ENCODE measurements around the gene RREB1.

The RREB1 gene

DNA sequence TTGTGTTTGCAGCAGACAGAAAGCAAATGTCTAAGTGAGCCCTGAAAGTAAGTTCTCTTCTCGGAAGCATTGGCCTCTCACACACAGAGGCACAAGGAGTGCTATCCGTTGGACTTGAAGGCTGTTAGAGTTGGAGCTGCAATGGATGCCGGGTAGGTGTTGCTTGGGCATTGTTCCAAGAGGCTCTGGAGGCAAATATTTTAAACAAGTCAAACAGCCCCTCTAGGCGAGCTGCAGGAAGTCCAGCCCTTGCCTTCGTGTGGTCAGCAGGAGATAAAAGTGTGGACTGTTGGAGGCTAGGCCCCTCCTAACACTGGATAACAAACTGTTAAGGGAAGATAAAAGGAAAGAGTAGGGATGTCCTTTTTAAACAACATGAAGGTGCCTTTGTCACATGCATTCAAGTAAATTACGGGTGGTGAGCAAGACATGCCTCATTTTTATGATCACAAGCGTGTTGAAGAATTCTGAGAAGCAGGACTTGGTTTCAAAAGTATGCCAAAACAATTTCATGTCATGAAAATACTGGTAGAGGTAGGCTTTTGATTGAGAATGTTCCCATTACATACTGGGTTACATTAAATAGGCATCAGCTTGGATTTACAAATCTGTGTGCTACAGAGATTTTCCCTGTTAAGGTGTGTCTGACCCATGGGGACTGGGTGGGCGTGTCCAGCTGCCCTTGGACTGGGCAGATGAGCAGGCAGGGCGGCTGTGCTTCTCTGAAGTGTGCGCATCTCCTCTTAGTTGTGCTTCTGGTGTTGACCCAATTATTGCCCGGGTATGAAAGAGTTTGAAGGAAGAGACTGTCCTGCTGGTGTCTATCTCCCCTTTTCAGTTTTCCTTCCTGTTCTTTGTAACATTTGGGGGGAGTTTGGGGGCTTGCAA lies 57.5 kb downstream of the RREB1 start:
- DNase-seq (ENCODE audit: low spot score): no peak

DNA sequence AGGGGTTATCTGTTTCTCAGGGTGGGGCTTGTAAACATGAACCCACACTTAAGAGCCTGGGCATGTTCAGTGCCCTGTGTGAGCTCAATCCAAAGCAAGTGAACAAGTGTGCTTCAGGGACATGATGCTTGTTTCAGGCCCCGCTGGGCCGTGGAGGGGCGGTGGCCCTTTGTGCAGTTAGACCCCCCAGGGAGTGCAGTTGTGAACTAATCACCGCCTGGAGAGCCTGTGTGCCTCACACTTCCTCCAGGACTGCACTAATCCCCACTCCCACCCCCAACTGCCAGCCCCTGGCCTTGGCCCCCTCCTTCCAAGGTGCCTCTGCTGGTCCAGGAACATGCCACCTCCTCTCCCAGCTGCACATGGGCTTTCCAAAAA lies 58.1 kb downstream of the RREB1 start:
- no peak for DNase-seq (ENCODE audit: low spot score)

DNA sequence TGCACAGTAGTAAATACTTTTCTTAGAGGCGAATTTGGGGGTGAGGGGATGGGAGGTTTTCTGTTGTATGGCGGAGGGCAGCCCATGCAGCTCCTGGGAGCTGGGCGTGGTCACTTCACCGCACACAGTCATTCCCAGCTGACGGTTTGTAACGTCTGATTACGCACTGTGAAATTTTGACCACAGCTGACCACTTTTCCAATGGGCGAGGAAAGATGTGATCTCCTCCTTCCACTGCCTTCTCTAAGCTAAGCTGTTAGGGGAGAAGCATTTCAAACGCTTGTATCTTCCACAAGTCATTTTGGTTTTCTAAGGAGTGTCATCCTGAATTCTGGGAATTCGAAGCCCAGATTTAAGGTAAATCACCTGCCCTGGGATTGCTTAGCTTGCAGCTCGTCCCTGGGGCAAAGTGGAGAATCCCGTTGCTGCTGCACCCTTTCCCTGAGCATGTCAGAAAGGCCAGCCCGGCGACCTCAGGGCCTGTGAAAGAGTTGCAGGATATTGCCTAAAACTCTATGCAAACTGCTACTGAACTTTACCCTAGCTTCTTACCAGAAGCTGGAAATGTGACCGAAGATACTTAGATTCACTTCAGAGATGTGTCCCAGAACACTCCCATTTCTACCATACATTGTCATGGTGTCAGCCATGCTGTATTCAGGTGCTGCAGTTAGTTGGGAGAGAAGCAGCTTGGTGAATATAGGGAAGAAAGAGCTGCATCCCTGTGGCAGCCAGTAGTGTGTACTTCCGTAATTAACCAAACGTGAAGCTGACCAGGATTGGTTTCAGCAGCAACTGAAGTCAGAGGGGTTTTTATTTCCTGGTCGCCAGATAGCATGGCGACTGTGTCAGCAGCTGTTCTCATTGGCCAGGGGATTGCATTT lies 58.9 kb downstream of the RREB1 start:
- no peak for DNase-seq (ENCODE audit: low spot score)

DNA sequence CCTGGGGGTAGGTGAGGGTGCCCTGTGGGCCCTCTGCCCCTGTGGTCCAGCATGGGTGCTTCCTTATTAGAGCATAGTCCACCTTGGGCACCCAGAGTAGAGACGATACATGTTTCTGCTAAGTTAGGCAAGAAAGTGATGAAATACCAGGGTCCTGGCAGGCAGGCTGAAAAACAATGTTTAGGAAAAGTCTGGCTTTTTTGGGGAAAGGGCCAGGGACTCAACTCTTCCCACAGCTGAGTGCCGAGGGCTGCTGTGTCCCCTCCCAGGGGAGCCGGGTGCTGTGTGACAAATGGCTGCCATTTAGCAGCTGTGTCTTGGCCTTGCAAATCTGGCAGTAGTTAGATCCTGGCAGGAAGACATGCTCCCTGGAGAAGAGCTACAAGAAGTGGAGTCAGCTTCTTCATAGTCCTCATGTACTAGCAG lies 61.5 kb downstream of the RREB1 start:
- DNase-seq (ENCODE audit: low spot score): peak; percentile 56

DNA sequence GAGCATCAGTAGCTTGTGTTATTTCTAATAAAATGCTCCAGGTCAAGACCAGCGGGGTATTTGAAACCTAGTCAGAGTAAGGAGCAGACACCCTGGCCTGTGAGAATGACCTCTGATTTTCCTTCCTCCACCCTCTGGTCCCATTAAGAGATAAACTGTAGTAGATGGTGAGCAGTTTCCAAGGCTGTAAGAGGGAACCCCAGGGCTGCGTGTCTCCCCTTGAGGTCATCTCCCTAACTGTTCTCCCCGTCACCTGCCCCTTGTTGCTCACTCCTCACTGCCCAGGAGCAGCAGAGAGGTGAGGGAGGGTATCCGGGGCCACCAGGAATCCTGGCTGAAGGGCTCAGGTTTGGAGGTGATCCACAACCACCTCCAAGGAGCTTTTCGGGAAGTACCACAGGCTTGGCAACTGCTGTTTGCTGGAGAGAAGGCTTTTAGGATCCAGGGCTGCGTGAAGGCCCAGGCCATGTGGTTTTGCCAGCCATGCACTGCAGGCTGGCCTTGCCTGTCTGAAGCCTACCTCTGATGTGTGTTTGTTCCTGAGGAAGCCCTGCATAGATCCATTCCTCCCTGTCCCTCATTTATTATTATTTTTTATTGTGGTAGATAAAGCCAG lies 62.5 kb downstream of the RREB1 start:
- DNase-seq (ENCODE audit: low spot score): no peak

DNA sequence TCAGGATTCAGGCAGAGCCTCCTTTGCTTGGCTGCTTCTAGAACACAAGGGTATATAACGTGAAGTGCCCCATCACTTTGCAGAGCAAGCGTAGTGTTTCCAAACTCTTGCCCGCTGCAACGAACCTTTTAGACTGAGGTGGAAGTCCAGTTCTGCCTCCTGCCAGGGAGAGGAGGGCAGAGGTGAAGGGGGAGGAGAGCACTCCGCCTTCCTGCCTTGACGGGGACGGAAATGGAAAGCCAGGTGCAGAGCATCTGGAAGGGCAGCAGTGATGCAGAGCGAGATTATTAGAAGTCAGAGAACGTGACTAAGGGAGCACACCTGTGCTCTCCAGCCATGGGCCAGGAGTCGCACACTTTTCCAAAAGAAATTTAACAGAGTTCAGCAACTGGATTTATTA lies 63.4 kb downstream of the RREB1 start:
- DNase-seq (ENCODE audit: low spot score): no peak

DNA sequence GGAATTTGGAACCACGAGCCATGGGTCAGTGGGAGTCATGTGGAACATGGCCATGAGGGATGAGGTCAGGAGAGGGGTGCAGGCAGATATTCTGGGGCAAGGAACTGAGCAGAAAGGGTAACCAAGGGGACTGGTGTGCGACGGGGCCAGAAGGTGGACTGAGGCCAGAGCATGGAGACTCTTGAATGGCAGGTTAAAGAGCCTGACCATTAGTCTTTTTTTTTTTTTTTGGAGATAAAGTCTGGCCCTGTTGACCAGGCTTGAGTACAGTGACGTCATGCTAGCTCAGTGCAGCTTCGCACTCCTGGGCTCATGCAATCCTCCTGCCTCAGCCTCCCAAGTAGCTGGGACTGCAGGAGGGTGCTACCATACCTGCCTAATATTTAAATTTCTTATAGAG lies 64.0 kb downstream of the RREB1 start:
- no peak for DNase-seq (ENCODE audit: low spot score)

DNA sequence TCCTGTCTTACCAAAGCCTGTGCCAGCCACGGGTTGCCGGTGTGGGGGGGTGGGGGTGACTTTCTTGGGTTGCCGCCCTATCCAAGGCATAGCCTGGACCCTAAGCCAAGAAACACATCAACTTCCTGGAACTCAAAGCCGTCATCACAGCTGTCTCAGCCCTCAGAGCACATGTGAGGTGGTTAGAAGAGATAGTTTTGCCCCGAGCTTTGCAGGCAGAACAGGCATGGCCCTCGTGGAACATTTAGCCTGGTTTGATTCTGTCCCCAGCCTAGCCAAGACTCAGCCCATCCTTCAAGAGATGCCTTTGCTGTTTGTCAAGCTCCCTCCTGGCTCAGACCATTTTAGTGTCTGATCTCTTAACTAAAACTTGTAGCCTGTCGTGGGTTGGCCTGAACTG lies 64.9 kb downstream of the RREB1 start:
- peak; percentile 69 for DNase-seq (ENCODE audit: low spot score)

DNA sequence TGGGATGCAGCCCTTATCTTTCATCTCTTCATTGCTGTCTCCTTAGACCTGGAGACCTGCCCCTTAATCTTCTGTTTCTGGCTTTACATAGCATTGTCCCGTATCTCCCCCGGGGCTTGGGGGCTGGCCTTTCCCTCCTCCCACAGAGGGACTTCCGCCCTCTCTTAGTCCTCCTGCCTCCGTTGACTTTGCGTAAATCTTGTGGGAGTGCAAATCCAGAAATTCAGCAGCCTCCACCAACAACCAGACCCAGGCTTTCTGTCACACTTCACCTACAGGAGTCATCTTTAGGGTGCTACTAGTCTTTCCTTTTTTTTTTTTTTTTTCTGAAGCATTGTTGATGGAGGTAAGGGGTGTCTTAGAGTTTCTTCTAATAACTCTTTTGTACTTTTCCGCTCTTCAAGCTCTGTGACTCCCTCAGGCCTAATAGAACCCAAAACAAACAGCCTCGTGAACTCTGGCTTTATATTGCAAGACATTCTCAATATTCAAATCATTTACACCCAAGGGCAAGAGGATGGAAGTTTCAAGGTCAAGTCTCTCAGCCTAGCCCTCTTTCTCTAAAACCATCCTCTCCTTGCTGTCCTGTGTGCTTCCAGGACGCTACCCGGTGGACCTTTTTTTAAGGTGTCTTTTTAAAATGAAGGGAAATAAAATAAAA lies 66.2 kb downstream of the RREB1 start:
- DNase-seq (ENCODE audit: low spot score): no peak

DNA sequence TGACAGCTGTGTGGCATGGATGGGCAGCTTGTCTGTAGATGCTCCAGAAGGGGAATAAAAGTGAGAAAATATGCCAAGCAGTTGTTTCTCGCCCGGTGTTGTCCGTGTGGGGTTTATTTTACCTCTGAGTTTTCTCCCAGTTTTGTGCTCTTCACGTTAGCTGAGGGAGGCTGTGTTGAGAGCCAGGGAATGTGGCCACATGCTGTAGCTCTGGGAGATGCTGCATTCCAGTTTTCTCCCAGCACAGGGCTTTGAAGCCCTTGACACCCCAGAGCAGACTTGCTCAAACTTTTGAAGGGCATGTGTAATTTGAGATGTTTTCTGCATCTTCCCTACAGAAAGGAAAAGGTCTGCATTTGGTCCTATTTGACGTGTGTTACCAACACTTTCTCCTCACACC lies 67.7 kb downstream of the RREB1 start:
- peak; percentile 55 for DNase-seq (ENCODE audit: low spot score)

DNA sequence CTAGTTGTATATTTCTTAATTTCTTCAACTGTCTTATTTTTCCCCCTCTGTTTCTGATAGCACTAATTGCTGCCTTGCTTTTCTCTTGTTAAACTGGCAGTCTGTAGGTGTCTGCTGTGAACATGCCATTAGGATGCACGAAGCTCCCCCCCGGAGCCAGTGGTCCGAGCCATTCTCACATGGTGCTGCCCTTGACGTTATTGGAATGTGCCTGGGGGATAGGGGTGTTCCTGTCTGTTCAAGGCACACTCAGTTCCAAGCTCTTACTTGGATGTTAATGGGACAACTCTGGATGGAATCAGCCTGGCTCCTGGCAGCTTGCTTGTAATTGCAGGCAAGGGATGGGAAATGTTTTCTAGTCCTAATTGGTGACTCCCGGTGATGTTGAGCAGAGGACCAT lies 68.4 kb downstream of the RREB1 start:
- peak; percentile 35 for DNase-seq (ENCODE audit: low spot score)

DNA sequence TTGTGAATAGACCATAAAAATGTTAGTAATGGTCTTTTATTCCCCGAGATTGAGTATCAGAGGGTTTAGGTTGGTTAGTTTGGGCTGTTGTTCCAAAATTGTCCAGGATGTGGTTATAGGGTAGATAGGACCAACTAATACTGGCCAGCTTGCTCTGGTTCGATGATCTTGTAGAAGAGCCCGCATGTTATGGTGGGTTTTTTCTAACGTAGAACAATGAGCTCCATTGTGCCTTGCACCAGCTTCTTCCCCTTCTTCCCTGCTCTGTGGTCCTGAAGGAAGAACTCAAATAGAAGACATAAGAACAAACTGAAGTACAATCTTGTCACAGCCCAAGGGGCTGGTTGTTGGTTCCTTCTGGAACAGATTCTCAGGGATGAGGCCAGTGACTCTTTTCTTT lies 70.5 kb downstream of the RREB1 start:
- no peak for DNase-seq (ENCODE audit: low spot score)

DNA sequence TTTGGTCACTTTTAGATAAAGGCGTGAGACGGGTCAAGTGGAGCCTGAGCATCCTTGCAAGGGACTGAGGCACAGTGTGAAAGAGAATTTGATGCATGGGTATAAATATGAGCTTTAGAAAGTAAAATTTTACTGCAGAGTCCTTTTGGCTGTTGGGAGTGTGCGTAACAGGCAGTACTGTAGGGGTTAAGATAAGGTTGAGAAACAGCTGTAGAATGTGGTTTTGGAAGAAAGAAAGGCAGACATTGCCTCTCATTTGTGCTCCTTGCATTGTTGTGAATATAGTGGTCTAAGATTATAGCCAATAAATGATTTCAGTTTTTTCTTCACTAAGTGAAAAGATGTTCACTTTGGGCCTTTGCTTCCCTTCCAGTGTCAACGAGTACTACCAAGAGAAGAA lies 73.0 kb downstream of the RREB1 start:
- DNase-seq (ENCODE audit: low spot score): no peak

DNA sequence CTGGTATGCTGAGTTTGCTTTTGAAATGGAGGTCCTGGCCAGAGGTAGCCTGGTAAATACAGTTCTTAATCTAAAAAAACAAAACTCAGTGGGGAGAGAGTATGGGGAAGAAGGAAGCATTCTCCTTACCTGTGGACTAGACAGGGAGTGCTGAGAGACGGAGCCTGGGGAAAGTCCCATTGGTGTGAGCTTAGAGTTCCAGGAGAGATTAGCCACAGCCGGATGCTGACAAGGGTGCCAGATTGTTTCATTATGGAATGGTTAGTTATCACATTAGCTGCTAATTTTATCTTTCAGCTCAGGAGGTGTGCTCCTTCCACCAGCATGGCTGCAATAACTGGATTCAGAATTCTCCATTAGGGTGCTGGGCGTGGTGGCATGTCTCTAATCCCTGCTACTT lies 75.9 kb downstream of the RREB1 start:
- no peak for DNase-seq (ENCODE audit: low spot score)

DNA sequence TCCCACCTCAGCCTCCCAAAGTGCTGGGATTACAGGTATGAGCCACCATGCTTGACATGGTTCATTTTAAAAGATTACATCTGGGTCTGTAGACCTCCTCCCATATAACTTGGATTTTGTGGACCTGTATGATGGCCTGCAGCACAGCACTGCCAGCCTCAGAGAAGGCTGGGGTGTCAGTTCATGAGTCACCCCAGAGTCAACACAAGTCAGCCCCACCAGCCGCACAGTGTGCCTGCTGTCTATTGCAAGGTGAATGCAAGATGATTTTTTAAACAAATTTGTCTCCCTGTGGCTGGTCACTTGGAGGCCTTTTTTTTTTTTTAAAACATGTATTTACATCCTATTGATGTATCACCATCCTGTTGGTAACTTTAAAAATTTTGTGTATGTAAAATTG lies 76.7 kb downstream of the RREB1 start:
- no peak for DNase-seq (ENCODE audit: low spot score)

DNA sequence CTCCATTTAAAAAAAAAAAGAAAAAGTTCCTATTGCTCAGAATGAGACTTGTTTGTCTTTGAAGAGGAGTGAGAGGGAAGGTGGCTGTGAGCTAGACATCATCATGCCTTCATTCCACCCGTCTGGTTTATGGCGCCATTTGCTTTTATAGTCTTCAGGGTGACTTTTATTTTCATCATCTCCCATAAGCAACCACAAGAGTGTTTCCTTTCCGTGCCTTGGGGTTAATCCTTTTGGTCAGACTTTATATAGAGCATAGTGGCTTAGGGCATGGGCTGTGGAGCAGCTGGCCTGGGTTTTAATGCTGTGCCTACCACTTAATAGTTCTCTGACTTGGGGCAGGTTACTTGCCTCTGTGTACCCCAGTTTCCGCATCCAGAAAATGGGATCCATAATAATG lies 77.8 kb downstream of the RREB1 start:
- no peak for DNase-seq (ENCODE audit: low spot score)

DNA sequence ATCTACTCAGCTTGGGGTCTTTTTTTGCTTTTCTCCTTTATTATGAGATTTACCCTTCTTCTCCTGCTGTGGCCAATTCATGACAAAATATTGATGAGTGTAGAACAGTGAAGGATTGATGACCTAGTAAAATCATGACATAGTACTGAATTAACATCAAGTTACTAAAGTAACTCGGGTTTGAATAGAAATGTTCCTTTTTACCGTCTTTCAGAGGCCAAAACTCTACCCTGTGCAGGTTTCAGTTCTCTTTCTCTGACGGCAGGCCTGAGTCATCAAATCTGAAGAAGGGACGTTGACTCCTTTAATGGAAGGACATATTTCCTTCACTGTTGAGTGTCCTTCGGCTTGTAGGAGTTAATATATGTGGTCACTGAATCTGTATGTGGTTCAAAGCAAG lies 80.7 kb downstream of the RREB1 start:
- no peak for DNase-seq (ENCODE audit: low spot score)

DNA sequence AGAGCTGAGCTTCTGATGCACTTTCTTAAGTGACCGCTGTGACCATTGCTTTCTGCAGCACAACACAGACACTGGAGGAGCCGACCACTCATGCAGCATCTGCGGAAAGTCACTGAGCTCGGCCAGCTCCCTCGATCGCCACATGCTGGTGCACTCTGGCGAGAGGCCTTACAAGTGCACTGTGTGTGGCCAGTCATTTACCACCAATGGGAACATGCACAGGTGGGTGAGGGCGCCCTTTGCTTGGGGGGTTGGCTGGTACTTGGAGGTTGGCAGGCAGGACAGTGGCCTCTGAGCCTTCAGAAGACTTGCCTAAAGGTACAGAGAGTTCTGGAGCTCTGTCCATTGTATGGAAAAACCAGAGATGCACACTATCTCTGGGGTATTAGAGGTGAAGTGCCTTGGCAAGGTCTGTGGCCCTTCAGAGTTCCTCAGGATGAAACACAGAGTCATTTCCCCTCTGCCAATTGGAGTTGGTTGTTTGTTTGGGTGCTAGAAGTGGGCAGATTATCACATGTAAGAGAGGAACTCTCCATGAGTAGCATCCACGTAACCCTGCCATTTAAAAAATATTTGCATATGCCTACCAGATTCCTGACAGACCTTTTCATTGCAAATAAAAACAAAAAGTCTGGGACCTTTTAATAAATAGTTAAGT lies 81.5 kb downstream of the RREB1 start:
- DNase-seq (ENCODE audit: low spot score): no peak

DNA sequence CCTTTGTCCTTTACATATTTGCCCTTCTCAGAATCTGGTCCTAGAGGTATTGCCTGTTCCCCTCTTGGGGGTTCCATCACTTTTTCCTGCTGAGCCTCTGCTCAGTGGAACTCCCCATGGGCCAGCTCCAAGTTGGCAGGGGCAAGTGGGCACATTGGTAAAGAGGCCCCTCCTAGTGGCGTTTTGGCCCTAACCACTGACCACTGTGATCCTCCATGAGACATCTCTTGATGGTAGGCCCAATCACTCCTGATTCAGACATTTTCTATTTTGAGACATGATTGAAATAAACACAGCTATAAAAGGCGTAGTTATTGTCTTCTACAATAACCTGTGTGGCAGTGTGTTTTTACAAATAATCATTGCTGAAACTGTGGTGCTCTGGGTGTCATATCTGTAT lies 83.0 kb downstream of the RREB1 start:
- DNase-seq (ENCODE audit: low spot score): no peak

DNA sequence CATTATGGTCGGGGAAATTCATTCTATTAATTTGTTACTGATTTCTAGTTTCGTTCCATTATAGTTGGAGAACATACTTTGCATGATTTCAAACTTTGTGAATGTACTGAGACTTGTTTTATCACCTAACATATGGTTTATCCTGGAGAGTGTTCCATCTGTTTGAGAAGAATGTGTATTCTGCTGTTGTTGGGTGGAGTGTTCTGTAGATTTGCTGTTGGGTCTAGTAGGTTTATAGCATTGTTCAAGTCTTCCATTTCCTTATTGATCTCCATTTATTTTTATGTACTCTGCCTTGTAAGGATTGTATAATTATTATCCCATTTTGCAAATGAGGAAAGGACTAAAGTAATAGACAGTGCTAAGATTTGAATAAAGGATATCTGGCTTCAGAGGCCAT lies 85.4 kb downstream of the RREB1 start:
- DNase-seq (ENCODE audit: low spot score): no peak

DNA sequence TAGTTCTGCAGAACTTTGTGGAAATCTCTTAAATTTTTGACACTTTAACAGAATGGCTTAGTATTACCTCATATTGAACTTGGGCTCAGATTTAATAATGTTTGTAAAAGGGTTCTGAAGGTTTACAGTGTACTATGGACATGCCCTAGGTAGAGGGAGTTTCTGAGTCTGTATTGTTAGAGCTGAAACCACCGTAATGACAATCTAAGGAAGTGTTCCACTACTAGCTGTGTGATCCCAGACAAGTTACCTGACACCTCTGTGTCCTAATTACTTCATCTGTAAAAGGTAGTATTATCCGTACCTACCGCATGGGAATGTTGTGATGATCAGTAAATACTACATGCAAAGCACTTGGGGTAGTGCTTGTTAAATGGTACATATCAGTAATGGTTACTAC lies 86.9 kb downstream of the RREB1 start:
- no peak for DNase-seq (ENCODE audit: low spot score)

Data from GM03348 (cell line).